Fibroblast of pulmonary artery (primary cell): Measurements from ENCODE around the gene CA9.

Experiments
- DNase-seq: peaks from one replicate; pipeline ENCODE4 v3.0.0-alpha.2; 2010; ENCODE audit warnings: low read depth
- H3K4me3 ChIP-seq: replicated peaks from 2 replicates; pipeline ENCODE4 v1.5.1; 2011; ENCODE audit warnings: low read depth, mild to moderate bottlenecking, control low read depth, low read length, moderate library complexity
- TF ChIP-seq, protein P1 (sequence below): IDR thresholded peaks from 2 replicates; pipeline ENCODE4 v1.5.1; 2011; ENCODE audit warnings: mild to moderate bottlenecking, control low read depth, low read length, inconsistent platforms; ENCODE audit errors: missing control alignments

CA9 gene

DNA sequence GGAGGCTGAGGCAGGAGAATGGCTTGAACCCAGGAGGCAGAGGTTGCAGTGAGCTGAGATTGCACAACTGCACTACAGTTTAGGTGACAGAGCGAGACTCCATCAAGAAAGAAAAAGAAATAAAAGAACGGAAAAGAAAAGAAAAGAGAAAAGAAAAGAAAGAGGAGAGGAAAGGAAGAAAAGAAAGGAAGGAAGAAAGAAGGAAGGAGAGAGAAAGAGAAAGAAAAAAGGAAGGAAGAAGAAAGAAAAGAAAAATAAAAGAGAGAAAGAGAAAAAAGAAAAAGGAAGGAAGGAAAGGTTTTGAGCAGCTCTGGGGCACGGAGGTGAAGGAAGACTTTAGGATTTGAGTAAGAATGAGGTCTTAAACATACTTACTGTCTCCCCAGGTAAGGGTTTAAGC, 39.9 kb downstream of the CA9 start:
- H3K4me3 ChIP-seq: no peak overlapping the region
- no peak for DNase-seq
- TF ChIP-seq, protein P1, sequence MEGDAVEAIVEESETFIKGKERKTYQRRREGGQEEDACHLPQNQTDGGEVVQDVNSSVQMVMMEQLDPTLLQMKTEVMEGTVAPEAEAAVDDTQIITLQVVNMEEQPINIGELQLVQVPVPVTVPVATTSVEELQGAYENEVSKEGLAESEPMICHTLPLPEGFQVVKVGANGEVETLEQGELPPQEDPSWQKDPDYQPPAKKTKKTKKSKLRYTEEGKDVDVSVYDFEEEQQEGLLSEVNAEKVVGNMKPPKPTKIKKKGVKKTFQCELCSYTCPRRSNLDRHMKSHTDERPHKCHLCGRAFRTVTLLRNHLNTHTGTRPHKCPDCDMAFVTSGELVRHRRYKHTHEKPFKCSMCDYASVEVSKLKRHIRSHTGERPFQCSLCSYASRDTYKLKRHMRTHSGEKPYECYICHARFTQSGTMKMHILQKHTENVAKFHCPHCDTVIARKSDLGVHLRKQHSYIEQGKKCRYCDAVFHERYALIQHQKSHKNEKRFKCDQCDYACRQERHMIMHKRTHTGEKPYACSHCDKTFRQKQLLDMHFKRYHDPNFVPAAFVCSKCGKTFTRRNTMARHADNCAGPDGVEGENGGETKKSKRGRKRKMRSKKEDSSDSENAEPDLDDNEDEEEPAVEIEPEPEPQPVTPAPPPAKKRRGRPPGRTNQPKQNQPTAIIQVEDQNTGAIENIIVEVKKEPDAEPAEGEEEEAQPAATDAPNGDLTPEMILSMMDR: no peak

DNA sequence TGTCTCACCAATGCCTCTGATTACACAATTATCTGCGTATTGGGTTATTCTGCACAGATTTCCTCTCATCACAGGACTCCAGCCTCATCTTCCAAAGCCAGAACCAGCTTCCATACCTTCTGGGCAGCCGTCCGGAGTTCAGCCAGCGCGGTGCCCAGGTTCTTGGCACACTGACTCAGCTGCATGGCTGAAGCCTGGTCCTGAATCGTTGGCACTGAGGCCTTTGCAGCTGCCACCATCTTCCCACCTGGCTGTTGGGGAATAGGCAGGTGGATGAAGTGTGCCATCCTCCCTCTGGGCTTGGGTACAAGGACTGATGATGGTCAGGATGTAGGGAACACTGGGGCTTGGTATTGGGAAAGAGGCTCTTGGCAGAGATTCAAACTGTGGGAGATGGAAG, 40.4 kb downstream of the CA9 start:
- no peak for DNase-seq
- H3K4me3 ChIP-seq: no peak overlapping the region
- TF ChIP-seq, protein P1: no peak

DNA sequence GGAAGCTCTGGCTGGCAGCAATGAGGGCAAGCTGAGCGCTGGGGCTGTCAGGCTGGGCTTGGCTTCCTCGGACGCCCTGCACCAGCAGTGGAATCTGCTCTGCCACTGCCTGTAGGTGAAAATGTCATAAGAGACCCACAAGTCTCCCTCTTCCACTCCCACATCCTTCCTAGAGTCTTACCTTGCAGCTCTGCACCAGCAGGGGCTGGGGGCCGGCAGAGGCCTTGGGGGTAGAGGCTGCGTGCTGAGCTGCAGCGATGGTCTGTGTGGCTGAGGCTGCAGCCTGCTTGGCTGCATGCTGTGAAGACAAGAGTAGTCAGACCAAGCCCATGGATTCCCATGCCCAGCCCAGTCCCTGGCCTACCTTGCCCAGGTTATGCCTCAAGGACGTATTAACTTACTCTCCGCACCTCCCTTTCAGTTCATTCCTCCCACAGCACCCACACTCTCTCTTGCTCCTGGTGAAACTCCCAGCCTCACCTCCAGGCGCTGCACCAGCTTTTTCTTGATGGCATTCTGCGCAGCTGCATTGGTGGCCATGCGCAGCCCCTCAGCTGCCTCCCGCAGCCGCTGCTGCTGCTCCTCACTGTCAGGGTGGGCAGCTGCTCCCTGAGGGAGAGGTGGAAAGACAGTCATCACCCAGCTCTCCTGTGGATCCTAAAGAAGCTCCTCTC, 41.0 kb downstream of the CA9 start:
- no peak overlapping the region for H3K4me3 ChIP-seq
- no peak for DNase-seq
- TF ChIP-seq, protein P1: no peak

DNA sequence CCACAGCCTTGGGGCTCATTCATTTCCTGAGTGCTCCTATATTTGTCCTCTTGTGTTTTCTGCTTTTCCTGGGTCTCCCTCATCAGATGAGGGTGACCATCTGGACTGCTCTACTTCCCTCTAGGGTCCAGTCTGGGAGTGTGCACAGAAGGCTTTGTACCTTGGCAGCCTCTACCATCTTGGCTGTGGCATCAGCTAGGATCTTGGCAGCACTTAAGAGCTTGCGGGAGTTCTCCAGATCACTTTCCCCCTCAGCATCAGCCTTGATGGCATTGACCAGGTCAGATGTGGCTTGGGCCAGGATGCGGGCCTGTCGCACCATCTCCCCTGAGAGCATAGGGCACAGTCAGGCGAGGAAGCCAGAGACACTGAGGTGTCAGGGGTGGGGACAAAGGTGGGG, 42.5 kb downstream of the CA9 start:
- no peak for DNase-seq
- H3K4me3 ChIP-seq: no peak overlapping the region
- TF ChIP-seq, protein P1: peak; percentile 4

DNA sequence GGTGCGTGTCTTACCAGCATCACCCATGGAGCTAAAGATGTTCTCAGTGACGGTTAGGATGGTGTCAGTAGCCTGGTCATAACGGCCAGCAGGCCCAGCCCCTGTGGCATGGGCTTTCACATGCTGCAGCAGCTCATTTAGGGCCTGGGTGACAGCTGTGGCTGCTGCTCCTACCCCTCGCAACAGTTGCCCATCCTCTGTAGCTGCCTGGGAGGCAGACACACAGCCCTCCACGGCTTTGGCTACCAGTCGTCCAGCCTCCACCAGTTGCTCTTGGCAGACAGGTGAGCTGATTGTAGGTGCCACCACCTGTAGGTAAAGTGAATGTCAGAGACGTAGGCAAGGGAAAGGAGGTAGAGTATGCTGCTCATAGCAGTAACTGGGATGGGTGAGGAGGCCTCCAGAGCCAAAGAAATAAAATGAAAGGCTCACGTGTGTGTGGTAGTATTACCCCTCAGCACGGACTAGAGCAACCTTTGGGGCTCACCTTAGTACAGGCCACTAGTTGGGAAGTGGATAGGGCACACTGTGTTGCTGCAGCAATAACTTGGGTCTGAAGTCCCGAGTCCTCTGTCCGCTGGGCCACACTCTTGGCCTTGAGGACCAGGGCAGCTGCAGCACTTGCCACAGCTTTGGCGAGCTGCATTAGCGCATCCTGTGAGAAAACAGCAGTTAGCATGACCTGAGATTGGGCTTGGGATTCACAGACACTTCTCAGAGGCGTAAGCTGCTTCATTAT, 43.6 kb downstream of the CA9 start:
- TF ChIP-seq, protein P1: no peak
- DNase-seq: no peak
- H3K4me3 ChIP-seq: no peak overlapping the region

DNA sequence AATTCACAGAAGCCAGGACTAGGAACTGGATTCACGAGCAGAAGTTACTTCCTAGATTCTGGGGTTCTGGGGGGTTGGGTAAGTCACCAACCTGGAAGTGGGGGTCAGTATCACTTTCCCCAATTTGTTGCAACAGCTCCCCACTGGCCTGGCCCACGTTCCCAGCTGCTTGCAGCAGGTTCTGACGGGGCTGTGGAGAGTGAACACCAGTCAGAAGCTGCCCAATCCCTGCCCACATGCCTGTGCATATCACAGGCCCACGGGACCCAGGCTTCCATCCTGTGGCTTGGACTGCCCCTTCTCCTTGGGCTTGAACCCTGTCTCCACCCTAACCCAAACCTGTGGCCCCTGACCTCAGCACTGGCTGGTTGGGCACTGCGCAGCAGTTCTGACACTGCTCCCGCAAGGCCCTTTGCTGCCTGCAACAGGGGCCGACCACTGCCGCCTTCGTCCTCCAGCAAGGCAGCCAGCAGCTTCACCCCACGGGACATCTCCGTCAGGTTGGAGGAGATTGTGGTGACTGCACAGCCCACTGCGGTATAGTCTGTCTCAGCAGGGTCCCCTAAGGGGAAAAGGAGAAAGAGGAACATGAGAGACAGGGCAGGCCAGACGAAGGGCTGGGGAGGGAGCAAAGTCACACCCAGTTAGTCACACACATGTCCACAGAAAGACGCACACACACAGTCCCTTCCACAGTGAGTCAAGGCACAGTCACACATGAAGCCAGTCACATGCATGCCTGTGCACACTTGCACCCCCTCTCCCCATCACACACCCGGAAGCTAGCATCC, 45.2 kb downstream of the CA9 start:
- TF ChIP-seq, protein P1: no peak
- no peak for DNase-seq
- no peak overlapping the region for H3K4me3 ChIP-seq
